NCI-H2196 (cell line): ENCODE data around the gene CSNK1G1.

Experiments used
- DNase-seq: peaks from one replicate; lab custom pipeline; 2025; ENCODE audit not compliant: unreplicated experiment; lab: John Stamatoyannopoulos, UW

Gene CSNK1G1

DNA sequence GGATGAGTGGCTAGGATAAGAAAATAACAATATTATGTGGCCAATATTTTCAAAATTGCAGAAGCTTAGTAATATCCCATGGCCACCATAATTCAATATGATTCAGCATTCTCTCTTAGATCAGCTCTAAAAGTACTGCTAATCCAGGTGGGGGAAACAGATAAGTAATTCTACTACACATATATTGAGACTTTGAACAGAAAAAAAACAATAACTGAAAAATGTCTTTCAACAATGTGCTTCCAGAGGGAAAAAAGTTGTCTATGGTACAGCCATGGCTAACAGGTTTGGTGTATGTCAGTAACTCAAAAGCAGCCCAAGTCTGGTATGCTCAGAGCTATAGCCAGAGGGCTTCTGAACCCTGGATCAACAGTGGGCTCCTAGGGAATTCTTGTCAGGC, 150.8 kb downstream of the CSNK1G1 start:
- DNase-seq = no peak

DNA sequence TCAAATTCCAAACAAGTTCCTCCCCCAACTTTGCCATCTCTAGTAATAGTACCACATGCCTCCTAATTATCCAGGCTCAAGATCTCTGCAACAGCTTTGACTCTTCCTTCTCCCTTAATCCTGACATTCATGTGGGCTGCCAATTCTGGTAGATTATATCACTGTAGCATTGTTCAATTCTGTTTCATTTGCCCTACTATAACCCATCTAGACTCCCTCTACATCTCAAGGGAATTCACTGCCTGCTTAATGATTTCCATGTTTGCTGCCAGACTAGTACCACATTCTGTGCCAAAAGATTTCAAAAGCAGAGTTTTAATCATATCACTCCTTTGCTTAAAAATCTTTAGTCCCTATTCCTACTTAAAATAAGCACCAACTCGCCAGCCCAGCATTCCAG, 158.5 kb downstream of the CSNK1G1 start:
- DNase-seq = no peak

DNA sequence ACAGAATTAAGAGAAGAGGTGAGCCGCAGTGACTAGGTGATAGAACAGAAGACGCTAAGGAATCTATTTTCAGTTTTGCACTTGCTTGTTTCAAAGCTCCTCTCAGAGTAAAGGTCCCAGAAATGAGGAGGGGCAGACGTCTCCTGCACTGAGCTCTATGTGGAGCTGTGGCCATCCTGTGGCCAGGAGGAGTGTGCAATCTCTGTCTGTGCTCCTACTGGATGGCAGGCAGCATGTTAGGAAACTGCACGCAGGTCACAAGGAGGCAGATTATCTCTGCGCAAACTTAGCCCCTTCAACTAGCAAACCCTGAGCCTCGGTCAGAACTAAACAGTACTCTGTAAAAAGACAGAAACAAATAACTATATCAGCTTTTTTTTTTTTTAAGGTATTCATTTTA, 162.0 kb downstream of the CSNK1G1 start:
- DNase-seq = no peak

DNA sequence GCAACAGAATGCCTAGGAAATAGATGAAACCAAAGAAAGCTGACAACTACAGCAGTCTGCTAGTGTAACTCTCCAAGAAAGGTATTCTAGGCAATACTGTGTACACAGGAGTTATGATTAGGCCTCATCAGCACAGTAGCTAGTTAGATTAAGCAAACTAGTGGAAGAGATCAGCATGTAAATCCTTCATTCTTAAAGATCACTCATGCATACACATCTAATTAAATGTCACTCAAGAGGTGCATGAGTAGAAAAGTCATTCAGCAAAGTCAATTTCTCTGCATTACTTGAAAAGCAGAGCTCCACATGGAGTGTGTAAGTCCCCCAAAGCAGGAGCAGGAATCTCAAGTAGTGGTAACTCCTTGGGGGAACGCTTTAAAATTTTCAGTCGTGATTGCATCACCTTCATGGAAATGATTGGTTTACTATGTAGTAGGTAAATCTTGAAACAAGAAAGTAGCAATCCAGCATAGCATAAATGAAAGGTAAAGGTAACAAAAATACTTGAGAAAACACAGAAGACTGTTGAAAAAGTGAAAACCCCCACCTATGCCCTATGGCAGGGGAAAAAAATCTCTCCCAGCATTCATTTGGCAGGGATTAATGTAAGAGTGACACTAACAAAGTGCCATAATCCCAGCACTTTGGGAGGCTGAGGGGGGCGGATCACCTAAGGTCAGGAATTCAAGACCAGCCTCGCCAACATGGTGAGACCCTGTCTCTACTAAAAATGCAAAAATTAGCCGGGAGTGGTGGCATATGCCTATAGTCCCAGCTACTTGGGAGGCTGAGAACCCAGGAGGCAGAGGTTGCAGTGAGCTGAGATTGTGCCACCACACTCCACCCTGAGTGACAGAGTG, 163.8 kb downstream of the CSNK1G1 start:
- DNase-seq = no peak

DNA sequence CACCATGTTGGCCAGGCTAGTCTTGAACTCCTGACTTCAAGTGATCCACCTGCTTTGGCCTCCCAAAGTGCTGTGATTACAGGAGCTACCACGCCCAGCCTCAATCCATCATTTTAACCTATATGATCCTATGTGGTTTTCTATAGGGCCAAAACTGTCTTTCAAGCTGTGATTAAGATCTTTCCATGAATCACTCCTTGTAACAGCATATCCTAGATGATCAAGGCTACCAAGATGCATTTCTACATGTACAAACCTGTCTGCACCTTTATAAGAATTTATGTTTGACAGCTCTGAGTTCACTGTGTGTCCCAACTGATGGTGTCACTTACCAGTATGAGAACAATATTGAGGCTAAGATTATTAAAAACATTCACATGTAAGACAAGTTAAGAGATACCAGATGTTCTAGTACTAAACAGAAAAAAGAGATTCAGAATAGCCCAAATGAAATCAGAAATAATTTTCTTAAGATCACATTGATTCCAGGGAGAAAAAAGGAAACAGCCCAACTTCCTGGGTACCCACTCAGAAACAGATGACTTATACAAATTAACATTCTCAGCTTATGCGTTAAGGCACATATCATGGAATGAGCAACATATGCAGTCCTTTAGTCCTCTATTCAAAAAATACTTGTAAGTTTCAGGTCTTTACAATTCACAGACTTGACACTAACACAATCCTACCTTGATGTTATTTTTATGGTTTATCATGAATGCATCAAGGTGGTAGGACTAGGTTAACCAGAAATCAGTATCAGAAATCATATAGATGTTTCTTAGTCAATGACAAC, 168.4 kb downstream of the CSNK1G1 start:
- no peak for DNase-seq

DNA sequence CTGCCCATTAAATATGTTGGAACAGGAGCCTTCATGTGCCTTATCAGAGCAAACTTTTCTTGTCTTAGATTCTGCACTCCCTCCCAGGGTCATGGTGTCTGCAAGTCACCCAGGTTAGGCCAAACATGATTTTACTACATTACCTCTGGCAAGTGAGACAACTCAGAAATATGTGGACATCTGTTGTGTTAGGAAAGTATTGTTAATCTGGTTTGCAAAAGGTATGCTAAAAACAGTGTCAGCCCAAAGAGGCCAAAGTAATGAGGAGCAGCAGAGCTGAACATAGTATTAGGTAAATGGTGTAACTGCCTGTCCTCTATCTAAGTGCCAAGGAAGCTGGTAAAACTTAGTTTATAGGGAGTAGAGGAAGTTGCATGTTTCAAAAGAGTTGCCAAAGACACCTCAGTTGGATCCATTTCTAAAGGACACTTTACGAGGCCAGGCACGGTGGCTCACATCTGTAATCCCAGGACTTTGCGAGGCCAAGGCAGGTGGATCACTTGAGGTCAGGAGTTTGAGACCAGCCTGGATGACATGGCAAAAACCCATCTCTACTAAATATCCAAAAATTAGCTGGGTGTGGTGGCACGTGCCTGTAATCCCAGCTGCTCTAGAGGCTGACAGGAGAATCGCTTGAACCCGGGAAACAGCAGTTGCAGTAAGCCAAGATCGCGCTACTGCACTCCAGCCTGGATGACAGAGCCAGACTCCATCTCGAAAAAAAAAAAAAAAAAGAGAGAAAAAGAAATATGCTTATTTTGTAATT, 170.6 kb downstream of the CSNK1G1 start:
- no peak for DNase-seq

DNA sequence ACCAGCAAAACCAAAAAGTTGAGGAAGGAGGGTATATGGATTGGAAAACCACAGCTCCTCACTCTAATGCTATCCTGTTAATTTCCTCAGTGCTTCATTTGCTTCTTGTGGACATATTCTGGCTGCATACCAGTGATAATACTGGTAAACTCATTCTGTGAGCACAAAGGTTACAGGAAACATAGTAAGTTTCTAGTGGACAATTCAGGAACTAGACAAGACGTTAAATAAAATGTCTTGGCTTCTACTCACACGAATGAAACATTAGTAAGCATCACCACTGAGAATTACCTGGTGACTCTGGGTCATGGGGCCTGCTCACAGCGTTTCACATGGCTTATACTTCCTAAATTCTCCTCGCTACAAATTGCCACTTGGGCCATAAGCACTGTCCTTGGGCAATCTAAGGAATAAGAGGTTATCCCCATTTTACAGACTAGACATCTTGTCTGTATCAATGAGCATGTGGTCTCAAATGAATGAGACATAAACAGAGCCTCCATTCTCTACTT, 173.1 kb downstream of the CSNK1G1 start:
- DNase-seq = no peak

DNA sequence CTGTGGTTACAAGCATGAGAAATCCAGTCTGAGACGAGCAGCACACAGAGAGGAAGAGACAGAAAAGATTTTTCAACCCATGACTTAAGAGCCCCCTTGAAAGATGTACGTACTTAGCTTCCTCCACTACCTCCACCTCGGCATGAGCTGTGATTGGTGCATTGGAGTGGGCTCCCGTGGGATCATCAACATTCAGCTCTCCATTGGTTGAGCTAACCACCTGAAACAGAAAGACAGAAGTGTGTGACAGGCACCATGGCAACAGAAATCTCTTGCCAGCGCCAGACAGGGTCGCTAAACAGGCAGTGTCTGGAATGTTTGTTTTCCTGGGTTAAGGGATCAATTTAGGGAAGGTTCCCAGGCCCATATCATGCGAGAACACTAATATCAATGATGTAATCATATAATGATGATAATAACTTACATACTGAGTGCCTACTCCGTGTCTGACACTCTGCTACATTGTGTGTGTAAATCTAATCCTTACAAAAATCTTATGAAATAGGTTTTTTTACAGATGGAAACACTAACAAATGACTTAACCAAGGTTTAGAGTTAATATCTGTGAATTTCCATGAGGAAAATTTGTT, 175.6 kb downstream of the CSNK1G1 start:
- DNase-seq = no peak

DNA sequence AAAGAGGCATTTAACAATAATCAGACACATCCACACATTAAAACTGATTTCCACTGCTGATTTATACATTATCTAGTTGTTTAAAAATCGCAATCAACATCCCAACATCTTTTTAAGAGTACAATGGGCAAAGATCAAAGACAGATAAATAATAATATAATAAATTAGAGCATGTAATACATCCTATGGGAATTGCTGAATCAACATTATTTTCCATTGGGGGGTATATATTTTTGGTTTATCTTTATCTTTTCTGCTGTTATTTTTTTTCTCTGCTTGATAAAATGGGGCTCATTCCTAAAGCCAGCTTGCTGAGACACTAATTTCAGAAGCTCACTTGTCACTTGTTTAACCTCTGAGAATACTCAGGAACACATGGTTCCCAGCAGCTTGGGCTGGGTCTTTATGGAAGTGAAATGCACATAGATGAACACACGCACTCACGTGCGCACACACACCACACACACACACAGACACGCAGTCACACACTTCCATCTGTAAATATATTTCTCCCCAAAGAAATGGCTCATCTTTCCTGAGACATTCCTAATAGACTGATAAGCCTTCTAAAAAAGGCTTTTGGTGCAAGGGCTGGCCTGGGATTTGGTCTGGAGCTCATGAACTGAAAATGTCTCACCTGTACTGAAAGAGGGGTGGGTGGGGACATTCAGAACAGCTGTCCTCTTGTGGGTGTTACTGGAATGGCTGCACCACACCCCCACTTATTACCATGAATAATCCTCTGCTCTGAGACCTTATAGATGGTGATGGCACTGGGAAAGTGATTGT, 189.7 kb downstream of the CSNK1G1 start:
- DNase-seq = no peak

DNA sequence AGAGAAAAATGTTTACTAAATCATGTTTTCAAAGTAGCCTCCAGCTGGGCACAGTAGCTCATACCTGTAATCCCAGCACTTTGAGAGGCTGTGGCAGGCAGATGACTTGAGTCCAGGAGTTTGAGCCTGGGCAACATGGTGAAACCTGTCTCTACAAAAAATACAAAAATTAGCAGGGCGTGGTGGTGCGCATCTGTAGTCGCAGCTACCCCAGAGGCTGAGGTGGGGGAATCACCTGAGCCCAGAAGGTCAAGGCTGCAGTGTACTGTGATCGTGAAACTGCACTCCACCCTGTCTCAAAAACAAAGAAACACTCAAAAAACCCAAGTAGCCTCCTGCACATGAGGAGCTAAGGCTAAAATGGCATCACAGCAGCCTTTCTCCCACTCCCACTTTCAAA, 191.5 kb downstream of the CSNK1G1 start:
- DNase-seq = no peak

DNA sequence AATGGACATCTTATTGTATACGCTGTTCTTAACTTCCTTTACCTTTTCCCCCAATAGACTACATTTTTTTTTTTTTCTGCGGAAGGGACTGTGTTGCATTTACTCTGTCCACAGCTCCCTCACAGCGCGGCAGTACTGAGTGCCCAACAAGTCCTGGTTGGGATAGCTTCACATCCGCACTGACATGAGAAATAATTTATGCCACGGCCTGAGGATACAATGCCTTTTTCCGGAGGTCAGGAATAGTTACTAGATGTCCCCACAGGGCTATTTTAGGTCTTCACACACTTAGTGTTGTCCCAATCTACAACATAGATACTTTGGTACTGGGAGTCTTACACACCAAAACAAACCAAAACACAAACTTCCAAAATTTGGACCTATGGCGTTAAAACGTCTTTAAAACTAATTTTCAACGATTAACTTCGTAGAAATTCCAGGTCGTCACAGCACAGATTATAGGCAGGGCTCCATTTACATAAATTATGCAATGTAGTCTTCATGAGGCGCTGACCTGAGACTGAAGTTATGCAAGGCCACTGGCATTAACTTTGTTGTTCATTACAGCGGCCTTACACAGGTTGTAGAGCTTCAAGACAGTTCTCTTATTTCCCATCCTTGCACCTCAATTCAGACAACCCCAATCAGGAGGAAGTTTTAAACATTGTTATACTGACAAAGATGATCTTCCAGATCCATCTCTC, 192.2 kb downstream of the CSNK1G1 start:
- DNase-seq = no peak

DNA sequence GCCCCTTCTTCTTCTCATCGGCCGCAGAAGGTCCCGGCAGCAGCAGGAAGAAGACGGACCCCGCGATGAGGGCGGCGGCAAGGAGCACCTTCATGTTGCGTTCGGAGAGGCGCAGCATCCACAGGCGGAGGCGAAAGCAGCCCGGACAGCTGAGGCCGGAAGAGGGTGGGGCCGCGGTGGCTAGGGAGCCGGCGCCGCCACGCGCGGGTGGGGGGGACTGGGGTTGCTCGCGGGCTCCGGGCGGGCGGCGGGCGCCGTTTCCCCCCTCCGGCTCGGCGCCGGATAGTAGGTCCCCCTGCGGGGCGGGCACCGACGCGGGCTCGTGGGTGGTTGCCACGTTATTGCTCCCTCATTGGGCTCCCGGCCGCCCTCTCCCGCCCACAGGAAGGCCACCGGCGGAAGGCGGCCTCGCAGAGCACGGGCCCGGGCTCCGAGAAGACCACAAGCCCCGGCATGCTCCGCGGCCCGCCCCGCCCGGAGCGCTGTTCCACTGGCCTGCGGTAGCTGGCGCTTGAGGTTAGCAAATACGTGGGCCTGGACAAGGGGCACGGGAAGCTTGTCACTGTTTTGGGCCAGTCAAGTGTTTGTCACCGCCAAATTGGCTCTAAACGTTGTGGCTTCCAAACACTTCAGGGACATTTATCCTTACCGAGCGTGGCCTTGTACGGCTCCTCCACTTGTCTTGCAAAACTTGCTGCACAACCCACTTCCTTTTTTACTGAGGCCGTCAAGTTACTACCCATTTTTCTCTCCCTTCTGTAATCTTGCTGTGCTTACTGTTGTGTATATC, 192.9 kb downstream of the CSNK1G1 start, which contains the start of gene PPIB:
Gene PPIB (minus strand): TSS at position 154 of the 790 bp plus-strand sequence. CDS start 36 bp downstream, at position 118.
- DNase-seq = peak; percentile 92

DNA sequence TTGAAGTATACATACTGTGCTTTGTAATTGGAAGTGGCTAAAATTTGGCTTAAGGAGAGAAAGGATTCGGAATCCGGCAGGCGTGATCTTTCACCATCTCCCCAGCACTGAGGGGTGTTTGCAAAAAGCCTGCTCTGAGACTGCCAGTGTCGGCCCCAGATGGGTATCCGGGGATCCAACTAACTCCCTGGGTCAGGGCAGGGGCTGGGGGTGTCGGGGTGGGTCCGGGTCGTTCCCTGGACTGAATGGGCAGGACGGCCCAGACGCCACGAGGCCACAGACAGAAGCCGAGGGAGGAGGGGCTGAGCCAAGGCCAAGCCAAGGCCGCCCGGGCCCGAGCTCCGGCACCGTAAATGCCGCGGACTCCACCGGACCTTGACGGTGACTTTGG, 193.5 kb downstream of the CSNK1G1 start:
- DNase-seq = no peak

DNA sequence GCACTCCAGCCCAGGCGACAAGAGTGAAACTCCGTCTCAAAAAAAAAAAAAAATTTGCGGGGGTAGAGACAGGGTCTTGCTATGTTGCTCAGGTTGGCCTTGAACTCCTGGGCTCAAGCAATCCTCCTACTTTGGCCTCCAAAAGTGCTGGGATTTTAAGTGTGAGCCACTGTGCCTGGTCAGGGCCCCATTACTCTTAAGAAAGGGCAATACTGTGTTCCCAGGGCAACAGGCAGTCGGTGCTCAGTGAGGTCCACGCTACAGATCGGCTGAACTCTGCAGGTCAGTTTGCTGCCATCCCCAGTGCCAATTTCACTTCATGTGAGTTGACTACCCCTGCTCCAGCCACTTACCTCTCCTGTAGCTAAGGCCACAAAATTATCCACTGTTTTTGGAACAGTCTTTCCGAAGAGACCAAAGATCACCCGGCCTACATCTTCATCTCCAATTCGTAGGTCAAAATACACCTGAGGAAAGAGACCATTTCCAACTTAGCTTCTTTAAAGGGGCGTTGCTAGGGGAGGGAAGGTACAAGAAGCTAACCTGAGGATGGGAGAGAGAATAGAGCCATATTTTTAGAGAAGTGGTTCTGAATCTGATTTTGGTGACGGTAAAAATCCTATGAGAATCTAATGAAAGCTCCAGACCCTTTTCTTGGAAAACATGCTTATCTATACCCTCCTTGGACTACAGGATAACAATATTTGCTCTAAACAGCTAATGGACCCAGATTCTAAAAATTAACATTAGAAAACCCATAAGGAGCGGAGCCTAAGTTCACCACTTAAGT, 194.1 kb downstream of the CSNK1G1 start:
- DNase-seq = no peak

DNA sequence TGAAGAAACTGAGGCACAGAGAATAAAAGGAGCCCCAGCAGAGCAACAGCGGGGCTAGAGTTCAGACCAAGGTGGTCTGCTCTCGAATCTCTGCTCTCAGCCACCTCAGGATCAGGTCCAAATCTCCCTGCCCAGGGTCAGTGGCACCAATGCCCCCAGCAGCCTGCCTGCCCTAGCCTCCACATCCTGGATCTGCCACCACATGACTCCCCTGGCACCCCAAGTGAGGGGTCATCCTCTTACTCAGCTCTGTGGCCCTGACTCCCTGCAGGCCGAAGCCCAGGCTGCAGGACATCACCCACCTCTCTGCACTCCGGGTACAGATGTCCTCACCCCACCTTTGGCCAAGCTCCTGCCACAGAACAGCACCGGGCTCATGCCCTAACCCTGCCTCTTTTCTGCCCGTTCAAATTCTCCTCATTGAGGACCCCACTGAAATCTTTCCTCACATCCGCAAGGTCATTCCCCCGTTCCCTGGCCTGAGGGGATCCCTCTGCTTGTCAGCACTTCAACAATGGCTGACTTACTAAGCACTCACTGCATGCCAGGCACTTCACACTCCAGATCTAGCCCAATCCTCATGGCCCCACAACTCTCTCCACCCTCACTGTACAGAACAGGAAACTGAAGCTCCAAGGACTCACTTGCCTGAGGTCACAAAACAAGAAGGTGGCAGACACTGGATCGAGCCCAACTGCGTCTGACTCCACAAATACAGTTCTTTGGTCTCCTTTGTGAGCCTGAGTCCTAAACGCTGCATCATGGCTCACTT, 197.4 kb downstream of the CSNK1G1 start:
- no peak for DNase-seq

DNA sequence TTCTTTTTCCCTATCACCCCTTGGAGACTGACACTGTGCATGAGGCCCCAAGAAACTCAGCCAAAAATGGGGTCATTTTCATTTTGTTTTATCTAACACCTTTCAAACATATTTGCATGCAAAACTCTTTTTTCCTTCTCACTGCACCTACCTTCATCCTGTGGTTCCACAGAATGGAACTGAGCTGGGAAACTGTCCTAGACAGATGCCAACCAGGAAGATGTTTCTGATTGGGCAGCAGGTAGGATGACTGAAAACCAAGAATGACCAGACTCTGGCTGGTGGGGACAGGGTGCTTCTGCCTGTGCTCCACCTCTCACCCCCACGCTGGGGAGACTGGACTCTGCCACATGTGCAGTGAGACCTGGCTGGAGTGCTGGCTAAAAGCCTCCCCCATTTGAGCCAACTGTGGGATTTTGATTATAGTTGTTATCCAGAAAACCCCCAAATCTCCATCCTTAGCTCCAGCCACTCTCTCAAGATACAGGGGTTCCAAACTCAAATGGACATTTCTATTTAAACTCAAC, 198.3 kb downstream of the CSNK1G1 start:
- no peak for DNase-seq
